ENCODE measurements around the gene SETD2.
"Not testable (repeated sequence)": the region's sequence is repeated elsewhere in the genome, so short reads cannot be mapped to it uniquely, and the experiment has no call there.

SETD2 gene

GRCh38 chr3:47152578-47152977 is 11.3 kb downstream of the SETD2 start:
- no peak for DNase-seq (ENCODE audit: low spot score)

- DNase-seq (ENCODE audit: low spot score) = no peak
Measured at GRCh38 chr3:47151836-47152235, 12.1 kb downstream of the SETD2 start.

GRCh38 chr3:47149339-47149933 is 14.5 kb downstream of the SETD2 start:
- no peak for DNase-seq (ENCODE audit: low spot score)

GRCh38 chr3:47145272-47145671 is 18.6 kb downstream of the SETD2 start:
- no peak for DNase-seq (ENCODE audit: low spot score)

GRCh38 chr3:47143068-47143467 is 20.8 kb downstream of the SETD2 start:
- no peak for DNase-seq (ENCODE audit: low spot score)

GRCh38 chr3:47142536-47142935 is 21.4 kb downstream of the SETD2 start:
- DNase-seq (ENCODE audit: low spot score) = not testable (repeated sequence)

GRCh38 chr3:47140973-47141461 is 22.9 kb downstream of the SETD2 start:
- peak; percentile 45 for DNase-seq (ENCODE audit: low spot score)

GRCh38 chr3:47140553-47140952 is 23.4 kb downstream of the SETD2 start:
- not testable (repeated sequence) for DNase-seq (ENCODE audit: low spot score)

GRCh38 chr3:47134311-47134710 is 29.6 kb downstream of the SETD2 start:
- DNase-seq (ENCODE audit: low spot score) = no peak

GRCh38 chr3:47133641-47134040 is 30.3 kb downstream of the SETD2 start:
- no peak for DNase-seq (ENCODE audit: low spot score)

GRCh38 chr3:47130557-47130956 is 33.4 kb downstream of the SETD2 start:
- DNase-seq (ENCODE audit: low spot score) = no peak

- DNase-seq (ENCODE audit: low spot score) = no peak
Measured at GRCh38 chr3:47128137-47128536, 35.8 kb downstream of the SETD2 start.

GRCh38 chr3:47123857-47124256 is 40.1 kb downstream of the SETD2 start:
- no peak for DNase-seq (ENCODE audit: low spot score)

- no peak for DNase-seq (ENCODE audit: low spot score)
Measured at GRCh38 chr3:47121409-47121808, 42.5 kb downstream of the SETD2 start.

- no peak for DNase-seq (ENCODE audit: low spot score)
Measured at GRCh38 chr3:47120138-47120537, 43.8 kb downstream of the SETD2 start.

GRCh38 chr3:47119387-47119786 is 44.5 kb downstream of the SETD2 start:
- not testable (repeated sequence) for DNase-seq (ENCODE audit: low spot score)

- no peak for DNase-seq (ENCODE audit: low spot score)
Measured at GRCh38 chr3:47117807-47118364, 46.0 kb downstream of the SETD2 start.

GRCh38 chr3:47115524-47115923 is 48.4 kb downstream of the SETD2 start:
- DNase-seq (ENCODE audit: low spot score) = not testable (repeated sequence)

- no peak for DNase-seq (ENCODE audit: low spot score)
Measured at GRCh38 chr3:47113669-47114365, 50.1 kb downstream of the SETD2 start.

- no peak for DNase-seq (ENCODE audit: low spot score)
Measured at GRCh38 chr3:47112997-47113396, 50.9 kb downstream of the SETD2 start.

GRCh38 chr3:47109393-47109792 is 54.5 kb downstream of the SETD2 start:
- DNase-seq (ENCODE audit: low spot score) = no peak

- no peak for DNase-seq (ENCODE audit: low spot score)
Measured at GRCh38 chr3:47108546-47108945, 55.4 kb downstream of the SETD2 start.

GRCh38 chr3:47104259-47104658 is 59.7 kb downstream of the SETD2 start:
- DNase-seq (ENCODE audit: low spot score) = no peak
